ENCODE results near the gene ATG14. TPM values are rescaled to one million over a fixed set of nuclear protein-coding genes. Genes with fewer than 3 reads are reported as not detected.

ATG14 gene
- total and polyA plus RNA-seq, 8 donors = 7.1 to 25.6 (median 23.3) TPM

DNA sequence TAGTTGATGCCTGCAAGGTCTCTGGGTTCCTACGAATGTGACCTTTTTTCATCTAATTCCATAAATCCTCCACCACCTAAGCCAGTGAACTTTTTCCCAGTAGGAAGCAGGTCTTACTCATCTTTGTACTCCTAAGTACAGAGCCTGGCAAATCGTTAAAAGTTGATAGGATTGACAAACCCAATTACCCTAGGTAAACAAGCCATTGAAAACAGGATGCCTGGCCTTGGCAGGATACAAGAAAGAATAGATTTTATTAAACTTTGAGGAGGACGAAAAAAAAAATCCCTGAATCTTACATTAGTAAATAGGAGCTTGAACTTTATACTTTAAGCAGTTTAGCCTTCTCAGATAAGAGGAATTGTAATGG lies 23.2 kb upstream of the ATG14 start:
- Histone ChIP-seq H3K36me3 (no peaks in the 10 kb centered on the region), H3K4me3 (no peak overlapping the region), H3K4me1 (no peaks in the 10 kb centered on the region), H3K27me3 (peaks cover 0 to 32% of the 10 kb centered on the region in 2 donors), H3K27ac (no peak overlapping the region), H3K9me3 (no peaks in the 10 kb centered on the region)
- no peak for TF ChIP-seq CTCF (IDR thresholded peaks at IDR 0.05)
- DNase-seq (no peak), ATAC-seq (no peak)
- intact Hi-C loops (cut with DNase I) = no loop called here

DNA sequence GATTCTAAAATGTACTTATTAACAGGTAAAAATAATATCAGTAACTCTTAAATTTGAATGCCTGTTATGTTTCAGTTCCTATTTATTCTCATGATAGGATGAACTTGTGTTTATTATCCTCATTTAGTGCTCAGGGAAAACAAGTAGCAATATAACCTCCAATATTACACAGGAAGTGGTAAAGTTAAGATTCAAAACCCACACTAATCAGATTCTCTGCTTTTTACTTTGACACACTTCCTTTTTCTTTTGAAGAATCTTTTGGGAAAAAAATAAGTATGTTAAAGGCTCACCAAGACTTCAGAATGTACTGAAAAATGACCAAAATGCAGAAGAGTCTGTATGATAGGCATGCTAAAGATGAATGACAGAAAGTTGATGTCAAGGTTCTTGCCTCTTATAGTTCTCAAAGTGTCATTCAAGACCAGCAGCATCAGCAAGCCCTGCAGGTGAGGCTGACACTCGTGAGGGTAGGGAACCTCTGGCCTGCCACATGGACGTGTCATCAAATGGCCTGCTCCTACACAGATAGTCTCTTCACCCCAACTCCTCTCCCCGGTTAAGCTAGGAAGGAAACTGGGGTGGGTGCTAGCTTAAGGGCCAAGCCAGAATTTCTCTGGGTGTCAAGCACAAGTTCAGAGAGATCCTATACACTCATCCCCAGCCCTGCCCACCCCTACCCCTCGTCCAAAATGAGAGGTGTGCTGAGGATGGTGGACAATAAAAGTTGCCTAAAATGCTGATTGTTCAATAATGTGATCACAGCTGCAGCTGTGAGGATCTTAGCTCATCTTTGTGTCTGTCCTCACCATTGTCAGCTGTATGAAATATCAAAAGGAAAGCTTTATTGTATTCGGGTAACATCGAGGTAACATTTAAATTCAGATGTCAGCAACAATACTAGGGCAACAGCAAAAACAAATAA lies 22.5 kb upstream of the ATG14 start:
- no peak for TF ChIP-seq CTCF (IDR thresholded peaks at IDR 0.05)
- no peaks in the 10 kb centered on the region for H3K36me3 ChIP-seq
- H3K4me1 ChIP-seq = no peaks in the 10 kb centered on the region
- intact Hi-C loops (cut with DNase I) = no loop called here
- no peak overlapping the region for H3K27ac ChIP-seq
- no peaks in the 10 kb centered on the region for H3K9me3 ChIP-seq
- ATAC-seq = no peak
- DNase-seq = no peak
- H3K4me3 ChIP-seq = no peak overlapping the region
- peaks cover 0 to 28% of the 10 kb centered on the region in 2 donors for H3K27me3 ChIP-seq

DNA sequence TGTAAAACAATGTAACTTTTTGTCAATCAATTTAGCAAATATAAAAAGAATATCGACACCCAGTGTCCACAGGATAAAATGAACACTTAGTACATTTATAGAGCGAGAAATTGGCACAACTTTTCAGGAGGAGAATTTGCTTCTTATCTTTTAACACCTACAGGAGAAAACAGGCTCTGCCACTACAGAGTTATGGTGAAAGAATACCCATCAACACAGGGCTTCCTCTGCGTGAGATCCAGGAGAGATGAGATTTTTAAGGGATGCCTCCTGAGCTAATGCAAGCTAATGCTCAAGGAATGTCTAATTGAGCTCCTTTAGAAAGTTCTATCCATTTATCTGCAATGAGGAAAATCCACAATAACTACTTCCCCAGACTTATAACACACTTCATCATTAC lies 21.0 kb upstream of the ATG14 start:
- H3K27ac ChIP-seq = no peak overlapping the region
- H3K27me3 ChIP-seq = peaks cover 0 to 13% of the 10 kb centered on the region in 2 donors
- H3K9me3 ChIP-seq = no peaks in the 10 kb centered on the region
- TF ChIP-seq CTCF (IDR thresholded peaks at IDR 0.05) = no peak
- H3K4me1 ChIP-seq = no peaks in the 10 kb centered on the region
- no peak for ATAC-seq
- no peaks in the 10 kb centered on the region for H3K36me3 ChIP-seq
- intact Hi-C loops (cut with DNase I) = no loop called here
- DNase-seq = no peak
- no peak overlapping the region for H3K4me3 ChIP-seq

- H3K27ac ChIP-seq = no peak overlapping the region
- H3K27me3 ChIP-seq = no peaks in the 10 kb centered on the region
- ATAC-seq = peak; percentile 95
- peak in 1 of 4 donors; percentile 67 for DNase-seq
- H3K4me3 ChIP-seq = no peak overlapping the region
- peak in 1 of 2 donors; percentile 12 for TF ChIP-seq CTCF (IDR thresholded peaks at IDR 0.05)
- H3K9me3 ChIP-seq = no peaks in the 10 kb centered on the region
- H3K36me3 ChIP-seq = no peaks in the 10 kb centered on the region
- H3K4me1 ChIP-seq = no peaks in the 10 kb centered on the region
- intact Hi-C loops (cut with DNase I) = no loop called here
Observed at GRCh38 chr14:55430024-55430690, 18.5 kb upstream of the ATG14 start.

- no peaks in the 10 kb centered on the region for H3K4me1 ChIP-seq
- H3K4me3 ChIP-seq = no peak overlapping the region
- no peaks in the 10 kb centered on the region for H3K9me3 ChIP-seq
- no peak for DNase-seq
- no peaks in the 10 kb centered on the region for H3K36me3 ChIP-seq
- TF ChIP-seq CTCF (IDR thresholded peaks at IDR 0.05) = no peak
- ATAC-seq = peak; percentile 42
- H3K27ac ChIP-seq = no peak overlapping the region
- H3K27me3 ChIP-seq = no peaks in the 10 kb centered on the region
- intact Hi-C loops (cut with DNase I) = no loop called here
Observed at GRCh38 chr14:55427439-55427838, 15.8 kb upstream of the ATG14 start.

Measured in left lung (tissue), 10 donors.